Duodenal mucosa (tissue), 2 donors: ENCODE data around the gene STK32C.
"Not testable (repeated sequence)": the region's sequence is repeated elsewhere in the genome, so short reads cannot be mapped to it uniquely, and the experiment has no call there.

Experiments used
- H3K27ac ChIP-seq: one replicate; pipeline ENCODE4 v1.7.0; 2013; ENCODE audit warnings: low read depth, low read length
- H3K27me3 ChIP-seq, 2 donors: one replicate each; pipeline ENCODE4 v1.7.0; 2013; ENCODE audit warnings: low read length in 2 of 2, control low read depth in 1 of 2; ENCODE audit not compliant: insufficient read depth in 2 of 2, control insufficient read depth in 1 of 2
- H3K36me3 ChIP-seq, 2 donors: one replicate each; pipeline ENCODE4 v1.7.0; 2013; ENCODE audit warnings: low read length in 2 of 2, control low read depth in 1 of 2; ENCODE audit not compliant: insufficient read depth in 2 of 2, control insufficient read depth in 1 of 2
- H3K4me1 ChIP-seq, 2 donors: one replicate each; pipeline ENCODE4 v1.7.0; 2013; ENCODE audit warnings: low read length in 2 of 2, control low read depth in 1 of 2; ENCODE audit not compliant: insufficient read depth in 2 of 2, control insufficient read depth in 1 of 2
- H3K4me3 ChIP-seq, 2 donors: one replicate each; pipeline ENCODE4 v1.7.0; 2013; ENCODE audit warnings: low read length in 2 of 2, low read depth in 1 of 2
- H3K9ac ChIP-seq, 2 donors: one replicate each; pipeline ENCODE4 v1.7.0; 2013; ENCODE audit warnings: low read length in 2 of 2, low read depth in 1 of 2
- H3K9me3 ChIP-seq, 2 donors: one replicate each; pipeline ENCODE4 v1.7.0; 2013; ENCODE audit warnings: low read length in 2 of 2, control low read depth in 1 of 2; ENCODE audit not compliant: control insufficient read depth in 1 of 2

STK32C gene

GRCh38 chr10:132225073-132225848 lies 82.5 kb downstream of the STK32C start:
- H3K9me3 ChIP-seq, result no peaks in the 10 kb centered on the region
- H3K9ac ChIP-seq, result no peak overlapping the region
- no peak overlapping the region for H3K27ac ChIP-seq
- no peaks in the 10 kb centered on the region for H3K36me3 ChIP-seq
- H3K27me3 ChIP-seq, result no peaks in the 10 kb centered on the region
- H3K4me1 ChIP-seq, result peaks cover 0 to 3% of the 10 kb centered on the region in 2 donors
- no peak overlapping the region for H3K4me3 ChIP-seq

GRCh38 chr10:132224343-132225072 lies 83.2 kb downstream of the STK32C start:
- H3K36me3 ChIP-seq, result no peaks in the 10 kb centered on the region
- H3K27me3 ChIP-seq, result no peaks in the 10 kb centered on the region
- no peak overlapping the region for H3K4me3 ChIP-seq
- H3K27ac ChIP-seq, result no peak overlapping the region
- H3K9ac ChIP-seq, result no peak overlapping the region
- no peaks in the 10 kb centered on the region for H3K4me1 ChIP-seq
- H3K9me3 ChIP-seq, result no peaks in the 10 kb centered on the region

DNA sequence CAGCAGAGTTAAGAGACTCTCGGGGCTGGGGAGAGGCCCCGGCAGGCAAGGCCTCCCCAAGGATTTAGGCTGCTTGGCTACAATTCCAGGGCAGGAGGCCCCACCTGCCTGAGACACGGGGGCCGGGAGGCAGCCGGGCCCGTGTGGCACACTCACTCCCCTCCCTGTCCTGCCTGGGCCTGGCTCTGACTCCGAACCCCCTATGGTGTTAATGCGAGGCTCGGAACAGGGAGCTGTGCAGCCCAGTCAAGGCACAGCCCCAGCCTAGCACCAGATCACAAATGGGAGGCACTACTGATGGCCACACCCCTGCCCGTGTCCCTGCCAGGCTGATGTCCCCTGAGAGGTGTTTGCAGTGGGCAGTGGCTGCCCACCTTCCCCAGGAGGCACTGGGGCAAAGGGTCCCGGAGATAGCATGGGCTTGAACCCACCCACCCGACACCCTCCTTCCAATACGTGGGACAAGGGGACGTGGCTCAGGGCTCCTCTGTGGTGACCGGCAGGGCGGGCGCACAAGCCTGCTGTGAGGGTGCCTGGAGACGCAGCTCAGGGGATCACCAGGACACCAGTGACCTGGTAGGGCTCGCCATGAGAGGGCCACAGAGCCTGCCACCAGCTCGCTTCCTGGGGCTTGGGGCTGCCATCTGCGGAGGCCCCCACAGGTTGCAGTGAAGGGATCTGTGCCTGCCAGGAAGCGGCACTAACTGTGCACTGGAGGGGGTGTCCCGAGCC lies 84.0 kb downstream of the STK32C start:
- Histone ChIP-seq H3K9ac (no peak overlapping the region), H3K4me3 (no peak overlapping the region), H3K36me3 (no peaks in the 10 kb centered on the region), H3K4me1 (no peaks in the 10 kb centered on the region), H3K27me3 (no peaks in the 10 kb centered on the region), H3K27ac (no peak overlapping the region), H3K9me3 (no peaks in the 10 kb centered on the region)

- no peak overlapping the region for H3K9ac ChIP-seq
- no peak overlapping the region for H3K27ac ChIP-seq
Measured at GRCh38 chr10:132223156-132223590, 84.6 kb downstream of the STK32C start.

DNA sequence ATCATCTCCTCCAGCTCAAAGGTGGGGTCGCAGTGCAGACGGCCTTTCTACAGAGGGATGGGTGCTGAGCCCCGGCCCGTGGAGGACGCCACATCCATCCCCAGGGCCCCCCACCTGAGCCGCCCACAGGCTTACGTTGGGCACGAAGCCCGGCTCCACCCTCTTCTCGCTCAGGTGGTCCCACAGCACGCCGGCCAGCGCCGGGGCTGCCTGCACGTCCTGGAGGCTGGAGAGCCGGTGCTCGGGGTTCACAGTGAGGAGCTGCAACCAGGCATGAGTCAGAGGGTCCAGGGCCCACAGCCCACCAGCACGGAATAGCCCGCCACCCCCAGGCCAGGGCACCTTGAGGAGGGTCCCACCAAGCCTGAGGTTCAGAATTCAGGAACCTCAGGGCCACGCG lies 85.0 kb downstream of the STK32C start:
- Histone ChIP-seq H3K36me3 (no peaks in the 10 kb centered on the region), H3K27ac (no peak overlapping the region), H3K4me1 (no peaks in the 10 kb centered on the region), H3K9ac (no peak overlapping the region), H3K4me3 (no peak overlapping the region), H3K27me3 (no peaks in the 10 kb centered on the region), H3K9me3 (peaks cover 0 to 2% of the 10 kb centered on the region in 2 donors)

More at GRCh38 chr10:132223156-132223590, 84.6 kb downstream of the STK32C start:
- H3K9me3 ChIP-seq, result no peaks in the 10 kb centered on the region
- no peaks in the 10 kb centered on the region for H3K4me1 ChIP-seq
- no peaks in the 10 kb centered on the region for H3K36me3 ChIP-seq
- no peak overlapping the region for H3K4me3 ChIP-seq
- H3K27me3 ChIP-seq, result no peaks in the 10 kb centered on the region

DNA sequence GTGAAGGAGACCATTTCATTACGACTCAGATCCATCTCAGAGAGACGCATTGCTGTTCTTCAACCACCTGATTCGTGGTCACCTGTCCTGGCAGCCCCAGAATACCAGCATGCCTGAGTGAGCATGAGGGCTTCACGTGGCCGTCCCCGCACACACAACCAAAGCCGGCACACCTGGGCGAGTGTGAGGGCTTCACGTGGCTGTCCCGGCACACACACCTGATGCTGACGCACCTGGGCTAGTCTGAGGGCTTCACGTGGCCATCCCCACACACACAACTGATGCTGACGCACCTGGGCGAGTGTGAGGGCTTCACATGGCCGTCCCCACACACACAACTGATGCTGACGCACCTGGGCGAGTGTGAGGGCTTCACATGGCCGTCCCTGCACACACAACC lies 86.8 kb downstream of the STK32C start:
- H3K9me3 ChIP-seq, H3K9ac ChIP-seq, H3K4me3 ChIP-seq, H3K4me1 ChIP-seq, H3K36me3 ChIP-seq, H3K27me3 ChIP-seq, H3K27ac ChIP-seq: not testable (repeated sequence)

GRCh38 chr10:132220061-132220460 lies 87.7 kb downstream of the STK32C start:
- peaks cover 0 to 6% of the 10 kb centered on the region in 2 donors for H3K9me3 ChIP-seq
- no peaks in the 10 kb centered on the region for H3K27me3 ChIP-seq
- no peak overlapping the region for H3K9ac ChIP-seq
- H3K4me1 ChIP-seq, result no peaks in the 10 kb centered on the region
- H3K4me3 ChIP-seq, result no peak overlapping the region
- H3K36me3 ChIP-seq, result no peaks in the 10 kb centered on the region
- no peak overlapping the region for H3K27ac ChIP-seq

DNA sequence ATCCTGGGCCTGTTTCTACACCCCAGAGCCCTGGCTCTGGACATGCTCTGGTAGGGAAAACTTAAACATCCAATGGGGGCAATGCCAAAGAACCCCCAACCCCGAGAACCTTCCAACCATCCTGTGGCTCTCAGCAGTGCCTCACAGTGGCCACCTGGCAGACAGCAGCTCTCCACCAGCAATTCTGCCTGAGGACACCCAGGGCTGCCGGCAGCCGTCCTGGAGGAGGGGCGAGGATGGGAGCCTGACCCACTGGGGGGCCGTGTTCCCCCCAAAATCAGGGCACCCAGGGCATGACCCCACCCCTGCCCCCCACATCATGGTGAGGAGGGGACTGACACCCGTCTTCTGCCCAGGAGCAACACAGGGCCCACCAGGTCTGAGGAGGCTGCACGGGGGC lies 88.3 kb downstream of the STK32C start:
- peaks cover 0 to 6% of the 10 kb centered on the region in 2 donors for H3K9me3 ChIP-seq
- H3K4me3 ChIP-seq, result no peak overlapping the region
- H3K36me3 ChIP-seq, result no peaks in the 10 kb centered on the region
- H3K27ac ChIP-seq, result no peak overlapping the region
- H3K27me3 ChIP-seq, result no peaks in the 10 kb centered on the region
- H3K4me1 ChIP-seq, result no peaks in the 10 kb centered on the region
- H3K9ac ChIP-seq, result no peak overlapping the region

DNA sequence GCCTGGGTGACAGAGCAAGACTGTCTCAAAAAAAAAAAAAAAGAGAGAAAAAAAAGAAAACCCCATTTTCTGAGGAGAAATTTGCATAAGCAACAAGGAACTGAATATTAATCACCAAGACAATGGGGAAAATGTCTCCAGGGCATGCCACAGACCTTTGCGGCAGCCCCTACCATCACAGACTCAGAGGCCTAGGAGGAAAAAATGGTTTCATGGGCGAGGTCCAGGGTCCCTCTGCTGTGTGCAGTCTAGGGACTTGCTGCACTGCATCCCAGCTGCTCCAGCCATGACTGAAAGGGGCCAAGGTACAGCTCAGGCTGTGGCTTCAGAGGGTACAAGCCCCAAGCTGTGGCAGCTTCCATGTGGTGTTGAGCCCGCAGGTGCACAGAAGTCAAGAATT lies 91.3 kb downstream of the STK32C start:
- not testable (repeated sequence) for H3K4me3 ChIP-seq, H3K9me3 ChIP-seq, H3K36me3 ChIP-seq, H3K4me1 ChIP-seq, H3K27ac ChIP-seq, H3K27me3 ChIP-seq, H3K9ac ChIP-seq

GRCh38 chr10:132213917-132214316 lies 93.8 kb downstream of the STK32C start:
- Histone ChIP-seq H3K4me3 (no peak overlapping the region), H3K27me3 (no peaks in the 10 kb centered on the region), H3K9ac (no peak overlapping the region), H3K27ac (no peak overlapping the region), H3K36me3 (no peaks in the 10 kb centered on the region), H3K9me3 (peaks cover 0 to 10% of the 10 kb centered on the region in 2 donors), H3K4me1 (no peaks in the 10 kb centered on the region)
